ENCODE measurements around the gene SDK1. TPM values are rescaled to one million over a fixed set of nuclear protein-coding genes. Genes with fewer than 3 reads are reported as not detected.

Gene SDK1
- total RNA-seq, 3 donors from 2014 or later (not counting 1 experiment from before 2014, with no cell fraction given), result 0.05 to 0.11 TPM; not detected in 1

DNA sequence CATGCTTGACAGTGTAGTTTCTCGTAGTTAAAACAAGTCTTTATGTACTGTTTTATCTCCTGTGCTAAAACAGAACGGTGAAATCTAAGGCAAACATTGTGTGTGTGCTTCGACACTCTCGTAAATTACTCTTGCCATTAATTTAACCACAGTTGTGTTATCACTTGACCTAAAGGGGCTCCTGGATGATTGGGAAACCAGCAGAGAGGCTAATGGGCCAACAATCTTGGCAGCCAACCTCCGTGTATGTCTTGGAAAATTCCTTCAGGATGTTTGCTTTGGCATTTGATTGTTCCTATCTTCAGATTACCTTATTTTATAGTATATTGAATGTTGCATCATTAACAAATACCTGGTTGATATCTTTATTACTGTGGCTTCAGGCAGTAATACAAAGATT is 409.5 kb downstream of the SDK1 start:
- Histone ChIP-seq H3K4me1 (ENCODE audit: control insufficient read depth, insufficient read depth, low read length) (no peaks in the 10 kb centered on the region), H3K36me3 (ENCODE audit: control insufficient read depth, insufficient read depth, low read length) (no peaks in the 10 kb centered on the region), H3K27ac (ENCODE audit: low read length) (no peak overlapping the region), H3K4me3 (ENCODE audit: low read length) (no peak overlapping the region), H3K9me3 (ENCODE audit: control insufficient read depth, insufficient read depth, low read length) (no peaks in the 10 kb centered on the region), H3K27me3 (ENCODE audit: control insufficient read depth, insufficient read depth, low read length) (no peaks in the 10 kb centered on the region)
- no peaks in the 10 kb centered on the region for H3K36me3 Mint-ChIP-seq
- DNase-seq, result no peak
- no peak for TF ChIP-seq CTCF (IDR thresholded peaks at IDR 0.05)
- intact Hi-C loops (cut with micrococcal nuclease), result no loop called here
- no peaks in the 10 kb centered on the region for H3K4me1 Mint-ChIP-seq
- H3K9me3 Mint-ChIP-seq, result no peaks in the 10 kb centered on the region
- no peak overlapping the region for H3K4me3 Mint-ChIP-seq
- ATAC-seq, result no peak
- peaks cover 10 to 55% of the 10 kb centered on the region in 2 donors for H3K27me3 Mint-ChIP-seq (ENCODE audit: low read depth in 2 of 2)
- H3K27ac Mint-ChIP-seq, result no peak overlapping the region
- WGBS (ENCODE audit: insufficient coverage), result 73% methylated on average over 4 of the region's 5 CpGs

GRCh38 chr7:3712841-3713240 is 411.8 kb downstream of the SDK1 start:
- no peaks in the 10 kb centered on the region for H3K36me3 ChIP-seq (ENCODE audit: control insufficient read depth, insufficient read depth, low read length)
- no peaks in the 10 kb centered on the region for H3K27me3 ChIP-seq (ENCODE audit: control insufficient read depth, insufficient read depth, low read length)
- TF ChIP-seq CTCF (IDR thresholded peaks at IDR 0.05), result no peak
- H3K27ac ChIP-seq (ENCODE audit: low read length), result no peak overlapping the region
- H3K4me3 Mint-ChIP-seq, result no peak overlapping the region
- H3K27ac Mint-ChIP-seq, result no peak overlapping the region
- no peaks in the 10 kb centered on the region for H3K36me3 Mint-ChIP-seq
- H3K4me3 ChIP-seq (ENCODE audit: low read length), result no peak overlapping the region
- H3K9me3 Mint-ChIP-seq, result no peaks in the 10 kb centered on the region
- intact Hi-C loops (cut with micrococcal nuclease), result no loop called here
- H3K4me1 Mint-ChIP-seq, result no peaks in the 10 kb centered on the region
- H3K27me3 Mint-ChIP-seq (ENCODE audit: low read depth in 2 of 2), result peaks cover 11 to 61% of the 10 kb centered on the region in 2 donors
- H3K9me3 ChIP-seq (ENCODE audit: control insufficient read depth, insufficient read depth, low read length), result no peaks in the 10 kb centered on the region
- DNase-seq (no peak), ATAC-seq (no peak)
- no peaks in the 10 kb centered on the region for H3K4me1 ChIP-seq (ENCODE audit: control insufficient read depth, insufficient read depth, low read length)
- WGBS (ENCODE audit: insufficient coverage), result 73% methylated on average over 6 of the region's 6 CpGs

GRCh38 chr7:3721422-3721821 is 420.4 kb downstream of the SDK1 start:
- no peak for DNase-seq
- H3K27me3 Mint-ChIP-seq (ENCODE audit: low read depth in 2 of 2), result peaks cover 2 to 40% of the 10 kb centered on the region in 2 donors
- no peak overlapping the region for H3K4me3 Mint-ChIP-seq
- no peaks in the 10 kb centered on the region for H3K9me3 Mint-ChIP-seq
- 93% methylated on average over 2 of the region's 3 CpGs for WGBS (ENCODE audit: insufficient coverage)
- H3K36me3 Mint-ChIP-seq, result no peaks in the 10 kb centered on the region
- H3K27ac ChIP-seq (ENCODE audit: low read length), result no peak overlapping the region
- no peaks in the 10 kb centered on the region for H3K9me3 ChIP-seq (ENCODE audit: control insufficient read depth, insufficient read depth, low read length)
- H3K4me3 ChIP-seq (ENCODE audit: low read length), result no peak overlapping the region
- intact Hi-C loops (cut with micrococcal nuclease), result no loop called here
- no peaks in the 10 kb centered on the region for H3K36me3 ChIP-seq (ENCODE audit: control insufficient read depth, insufficient read depth, low read length)
- H3K27ac Mint-ChIP-seq, result no peak overlapping the region
- H3K27me3 ChIP-seq (ENCODE audit: control insufficient read depth, insufficient read depth, low read length), result no peaks in the 10 kb centered on the region
- no peaks in the 10 kb centered on the region for H3K4me1 ChIP-seq (ENCODE audit: control insufficient read depth, insufficient read depth, low read length)
- H3K4me1 Mint-ChIP-seq, result no peaks in the 10 kb centered on the region
- no peak for ATAC-seq
- TF ChIP-seq CTCF (IDR thresholded peaks at IDR 0.05), result no peak

- Histone ChIP-seq H3K4me1 (ENCODE audit: control insufficient read depth, insufficient read depth, low read length) (no peaks in the 10 kb centered on the region), H3K36me3 (ENCODE audit: control insufficient read depth, insufficient read depth, low read length) (no peaks in the 10 kb centered on the region), H3K27me3 (ENCODE audit: control insufficient read depth, insufficient read depth, low read length) (no peaks in the 10 kb centered on the region), H3K27ac (ENCODE audit: low read length) (no peak overlapping the region), H3K4me3 (ENCODE audit: low read length) (no peak overlapping the region), H3K9me3 (ENCODE audit: control insufficient read depth, insufficient read depth, low read length) (no peaks in the 10 kb centered on the region)
- intact Hi-C loops (cut with micrococcal nuclease), result no loop called here
- ATAC-seq, result peak in 2 of 3 donors; percentile 24 to 42
- TF ChIP-seq CTCF (IDR thresholded peaks at IDR 0.05), result no peak
- H3K4me1 Mint-ChIP-seq, result no peaks in the 10 kb centered on the region
- 54% methylated on average over 13 of the region's 13 CpGs for WGBS (ENCODE audit: insufficient coverage)
- no peaks in the 10 kb centered on the region for H3K36me3 Mint-ChIP-seq
- no peak overlapping the region for H3K4me3 Mint-ChIP-seq
- peak in 1 of 2 donors; percentile 53 for DNase-seq
- no peaks in the 10 kb centered on the region for H3K9me3 Mint-ChIP-seq
- no peak overlapping the region for H3K27ac Mint-ChIP-seq
- peaks cover 5 to 40% of the 10 kb centered on the region in 2 donors for H3K27me3 Mint-ChIP-seq (ENCODE audit: low read depth in 2 of 2)
Measured at GRCh38 chr7:3722396-3722922, 421.4 kb downstream of the SDK1 start.
